GM03348 (cell line): Measurements from ENCODE around the gene FMO1.
A peak's percentile ranks its signal among the peaks of the same experiment; 100 is the strongest.
"Not testable (repeated sequence)": the region's sequence is repeated elsewhere in the genome, so short reads cannot be mapped to it uniquely, and the experiment has no call there.

Experiments used
- DNase-seq: peaks from one replicate; pipeline ENCODE4 v3.0.0; 2012; ENCODE audit warnings: low spot score

The FMO1 gene

GRCh38 chr1:171233183-171233582, 15.1 kb upstream of the FMO1 start:
- no peak for DNase-seq

DNA sequence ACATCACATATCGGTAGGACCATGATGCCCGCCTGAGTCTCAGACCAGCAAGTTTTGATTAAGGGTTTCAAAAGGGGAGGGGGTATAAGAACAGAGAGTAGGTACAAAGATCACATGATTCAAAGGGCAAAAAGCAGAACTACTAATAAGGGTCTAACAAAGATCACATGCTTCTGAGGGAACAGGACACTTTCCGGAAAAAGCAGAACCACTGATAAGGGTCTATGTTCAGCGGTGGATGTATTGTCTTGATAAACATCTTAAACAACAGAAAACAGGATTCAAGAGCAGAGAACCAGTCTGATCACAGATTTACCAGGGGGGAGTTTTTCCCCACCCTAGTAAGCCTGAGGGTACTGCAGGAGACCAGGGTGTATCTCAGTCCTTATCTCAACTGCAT, 12.1 kb upstream of the FMO1 start:
- DNase-seq, result not testable (repeated sequence)

- DNase-seq, result no peak
These were observed 4.4 kb upstream of the FMO1 start for GRCh38 chr1:171243878-171244277.

DNA sequence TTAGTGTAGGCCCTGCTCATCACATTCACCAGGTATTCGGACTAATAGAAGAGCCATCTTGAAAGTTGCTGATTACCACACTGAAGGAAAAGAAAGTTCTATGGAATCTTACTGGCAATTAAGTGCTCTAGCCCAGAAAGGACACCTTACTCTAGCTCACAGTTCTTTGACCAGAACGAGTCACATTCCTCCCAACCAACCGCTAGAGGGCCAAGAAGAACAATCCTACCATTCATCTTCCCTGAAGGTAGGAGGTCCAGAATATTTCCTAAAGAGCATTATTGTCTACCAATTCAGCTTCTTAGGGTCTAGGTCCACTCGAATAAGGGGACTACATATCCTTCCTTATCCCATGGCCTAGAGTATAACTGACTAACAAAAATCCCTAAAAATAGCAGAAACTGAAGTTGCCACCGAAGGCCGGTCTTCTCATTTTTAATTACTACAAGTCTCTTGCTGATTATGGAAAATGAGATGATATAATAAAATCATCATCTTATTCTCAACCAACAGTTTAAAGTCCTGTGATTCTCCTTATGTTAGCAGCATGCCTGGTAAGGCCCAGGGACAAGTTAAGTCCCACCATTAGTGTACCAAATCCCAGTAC, 2.7 kb upstream of the FMO1 start:
- peak; percentile 53 for DNase-seq

DNA sequence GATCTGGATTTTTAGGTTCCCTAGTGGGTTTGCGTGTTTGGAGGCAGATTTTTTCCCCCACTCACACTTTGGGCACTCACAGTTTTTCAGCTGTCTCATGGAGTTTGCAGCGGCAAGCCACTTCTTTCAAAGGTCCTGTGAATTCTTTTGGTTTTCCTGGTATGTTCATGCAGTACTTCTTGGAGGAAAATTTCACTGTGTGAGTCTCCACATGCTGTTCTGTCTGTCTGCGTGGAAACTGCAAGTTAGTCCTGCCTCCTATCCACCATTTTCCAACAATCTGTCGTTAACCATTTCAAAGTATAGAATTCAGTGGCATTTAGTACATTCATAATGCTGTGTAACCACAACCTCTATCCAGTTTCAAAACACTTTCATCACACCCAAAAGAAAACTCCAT, 793 bp upstream of the FMO1 start:
- no peak for DNase-seq

DNA sequence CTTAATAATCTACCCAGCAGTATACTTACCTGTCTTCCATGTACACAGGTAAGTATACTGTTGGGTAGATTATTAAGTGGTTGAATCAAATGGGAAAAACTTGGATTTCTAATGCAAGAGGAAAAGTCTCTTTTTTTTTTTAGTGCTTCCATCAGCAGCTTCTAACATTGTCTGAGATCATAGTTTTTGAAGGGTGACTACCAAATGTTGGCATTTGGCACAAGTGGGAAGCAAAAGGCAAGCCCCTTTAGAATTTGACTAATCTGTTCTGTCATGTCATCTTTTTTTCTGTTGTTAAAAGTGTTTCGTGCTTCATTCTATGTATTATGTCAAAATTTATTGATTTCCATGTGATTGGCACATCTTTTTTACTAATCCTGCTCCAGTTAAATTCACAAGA, 547 bp downstream of the FMO1 start:
- DNase-seq, result no peak

DNA sequence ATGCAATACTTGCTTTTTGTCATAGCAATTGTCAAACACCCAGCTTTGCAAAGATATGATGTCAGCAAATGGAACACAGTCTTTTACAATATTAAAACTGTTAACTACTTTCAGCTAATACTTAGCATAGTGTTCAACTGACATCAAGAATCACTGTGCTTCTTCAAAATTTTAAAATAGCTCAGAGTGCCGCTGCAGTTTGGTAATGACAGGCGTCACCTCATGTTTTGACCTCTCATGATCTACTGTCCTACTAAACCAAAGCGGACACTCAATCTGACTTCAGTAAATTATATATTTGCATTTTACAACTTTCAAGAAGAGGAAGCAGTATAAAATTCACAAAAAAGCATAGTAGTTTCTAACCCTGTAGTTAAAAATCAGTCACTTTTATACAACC, 2.0 kb downstream of the FMO1 start:
- no peak for DNase-seq

- DNase-seq, result peak; percentile 60
These were observed 3.0 kb downstream of the FMO1 start for GRCh38 chr1:171251042-171251951.

DNA sequence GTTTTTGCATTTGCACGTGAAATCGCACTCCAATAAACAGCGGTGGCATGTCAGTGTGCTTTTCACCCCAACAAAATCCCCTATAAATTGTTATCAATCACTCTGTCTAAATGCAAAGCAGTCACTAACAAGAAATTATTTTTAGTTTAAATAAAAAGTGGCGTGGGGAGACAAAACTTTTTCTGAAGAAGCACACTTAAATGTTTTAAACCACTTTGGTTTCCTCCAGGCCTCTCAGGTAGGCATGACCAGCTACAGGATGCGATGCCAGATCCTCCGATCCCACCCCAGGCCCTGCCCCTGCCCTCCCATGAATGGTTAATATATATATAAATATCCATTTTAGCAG, 3.6 kb downstream of the FMO1 start:
- DNase-seq, result no peak

- DNase-seq, result no peak
These were observed 4.2 kb downstream of the FMO1 start for GRCh38 chr1:171252482-171252881.

GRCh38 chr1:171254859-171255258, 6.6 kb downstream of the FMO1 start:
- no peak for DNase-seq

- no peak for DNase-seq
These were observed 8.8 kb downstream of the FMO1 start for GRCh38 chr1:171256940-171257606.

DNA sequence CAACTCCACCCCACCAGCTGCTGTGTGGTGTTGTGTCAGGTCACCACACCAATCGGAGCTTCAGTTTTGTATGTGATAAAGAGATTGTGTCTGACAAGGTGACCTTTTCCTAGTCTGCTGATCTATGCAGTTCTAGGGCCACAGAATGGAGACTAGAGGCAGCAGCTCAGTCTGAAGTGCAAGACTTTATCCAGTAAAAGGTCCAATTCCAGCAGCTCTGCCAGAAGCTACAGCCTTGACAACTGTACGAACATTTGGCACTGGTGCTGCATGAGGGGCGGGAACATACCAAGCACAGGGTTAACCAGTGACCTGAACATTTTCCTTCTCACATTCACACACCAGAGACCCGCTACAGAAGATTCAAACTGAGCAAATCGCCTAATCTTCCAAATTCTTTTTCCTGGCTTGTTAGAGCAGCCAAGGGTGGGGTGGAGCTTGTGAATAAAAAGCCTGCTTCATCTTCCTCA, 9.3 kb downstream of the FMO1 start:
- DNase-seq, result no peak

DNA sequence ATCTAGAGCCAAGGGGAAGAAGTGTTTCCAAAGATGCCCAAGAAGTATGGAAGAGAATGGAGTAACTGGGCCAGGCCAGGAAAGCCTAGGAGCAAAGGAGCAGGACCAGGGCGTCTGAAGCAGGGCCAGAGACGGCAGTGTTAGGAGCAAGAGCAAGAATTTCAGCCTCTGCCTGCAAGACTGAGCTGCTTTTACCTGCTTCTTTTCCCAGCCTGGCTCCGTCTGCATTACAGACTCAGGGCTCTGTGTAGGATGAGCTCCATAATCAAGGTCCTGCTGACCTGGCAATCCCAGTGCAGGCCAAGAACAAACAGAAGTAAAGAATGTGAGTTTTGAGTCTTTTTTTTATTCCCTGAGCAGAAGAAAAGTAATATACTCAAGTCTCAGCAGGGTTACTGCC, 10.1 kb downstream of the FMO1 start:
- DNase-seq, result no peak

- no peak for DNase-seq
These were observed 10.6 kb downstream of the FMO1 start for GRCh38 chr1:171258943-171259342.

DNA sequence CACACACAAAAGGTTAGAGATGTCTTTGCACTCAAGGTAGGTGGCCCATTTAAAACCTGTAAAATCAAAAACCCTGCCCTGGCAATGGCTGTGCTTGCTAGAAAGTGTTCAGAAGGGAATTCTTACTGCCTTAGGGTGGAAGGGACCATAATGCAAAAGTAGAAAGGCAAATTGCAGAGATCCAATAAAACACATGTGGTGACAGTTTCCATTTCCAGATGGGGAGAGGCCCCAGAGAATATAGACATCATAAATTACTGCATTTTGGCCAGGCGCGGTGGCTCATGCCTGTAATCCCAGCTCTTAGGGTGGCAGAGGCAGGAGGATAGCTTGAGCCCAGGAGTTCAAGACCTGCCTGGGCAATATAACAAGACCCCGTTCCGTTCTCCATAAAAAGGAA, 13.0 kb downstream of the FMO1 start:
- DNase-seq, result no peak

DNA sequence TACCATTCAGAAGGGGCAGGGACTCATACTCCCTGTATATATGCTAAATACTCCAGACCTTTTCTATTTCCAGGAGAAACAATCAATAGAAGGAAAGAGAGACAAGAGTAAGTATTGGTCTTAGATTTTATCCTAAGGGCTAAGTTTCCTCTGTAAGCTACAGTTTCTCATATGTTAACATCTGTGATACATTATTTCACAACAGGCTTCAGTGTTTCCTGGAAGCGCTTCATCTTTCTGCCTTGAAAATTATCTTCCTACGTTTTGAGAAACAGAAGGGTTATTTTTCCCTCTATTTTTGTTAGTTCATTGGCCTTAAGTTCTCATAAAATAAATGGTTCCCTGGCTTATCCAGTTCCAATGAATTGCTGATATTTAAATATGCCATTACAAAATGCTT, 15.6 kb downstream of the FMO1 start:
- peak; percentile 30 for DNase-seq

DNA sequence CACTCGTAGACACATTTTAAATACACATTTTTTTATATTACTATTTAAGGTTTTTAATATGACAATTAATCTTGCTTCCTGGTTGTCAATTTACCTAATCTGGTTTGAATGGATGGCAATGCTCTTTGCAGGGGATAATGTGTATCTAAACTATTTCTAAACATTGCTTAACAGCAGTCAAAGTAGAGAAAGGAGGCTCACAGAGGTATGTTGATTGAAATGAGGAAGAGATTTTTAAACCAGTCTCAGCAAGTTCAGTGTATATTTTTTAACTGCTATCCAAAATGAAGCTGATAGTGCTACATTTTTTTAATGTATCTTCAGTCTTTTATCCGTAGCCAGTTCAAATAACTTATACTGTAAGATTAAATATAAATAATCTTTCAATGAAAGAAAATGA, 17.4 kb downstream of the FMO1 start:
- no peak for DNase-seq

- no peak for DNase-seq
These were observed 18.6 kb downstream of the FMO1 start for GRCh38 chr1:171266930-171267329.

DNA sequence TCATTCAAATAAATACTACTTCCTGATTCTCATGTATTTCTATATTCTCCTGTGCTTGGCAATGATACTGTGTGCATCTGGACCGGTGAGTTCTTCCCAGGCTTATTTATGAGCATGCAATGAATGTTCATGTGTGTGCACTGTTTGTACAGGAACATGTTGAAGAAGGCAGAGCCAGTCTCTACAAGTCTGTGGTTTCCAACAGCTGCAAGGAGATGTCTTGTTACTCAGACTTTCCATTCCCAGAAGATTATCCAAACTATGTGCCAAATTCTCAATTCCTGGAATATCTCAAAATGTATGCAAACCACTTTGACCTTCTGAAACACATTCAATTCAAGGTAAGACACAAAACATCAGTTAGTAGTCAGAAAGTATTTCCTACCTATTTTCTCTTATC, 19.1 kb downstream of the FMO1 start:
- DNase-seq, result no peak

DNA sequence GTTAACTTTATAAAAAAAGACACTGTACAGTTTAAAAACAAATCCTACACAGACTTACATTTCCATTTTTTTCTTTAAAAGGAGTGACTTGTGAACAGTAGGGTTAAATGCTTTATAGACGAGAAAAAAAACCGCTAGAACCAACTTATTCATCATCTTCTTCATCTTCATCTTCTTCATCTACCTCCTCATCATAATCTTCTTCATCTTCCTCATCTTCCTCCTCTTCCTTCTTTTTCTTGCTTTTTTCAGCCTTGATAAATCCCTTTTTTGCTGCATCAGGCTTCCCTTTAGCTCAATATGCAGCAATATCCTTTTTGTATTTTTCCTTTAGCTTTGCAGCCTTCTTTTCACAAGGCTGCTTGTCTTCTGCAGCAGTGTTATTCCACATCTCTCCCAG, 22.5 kb downstream of the FMO1 start:
- no peak for DNase-seq

- DNase-seq, result no peak
These were observed 29.2 kb downstream of the FMO1 start for GRCh38 chr1:171277534-171277933.

DNA sequence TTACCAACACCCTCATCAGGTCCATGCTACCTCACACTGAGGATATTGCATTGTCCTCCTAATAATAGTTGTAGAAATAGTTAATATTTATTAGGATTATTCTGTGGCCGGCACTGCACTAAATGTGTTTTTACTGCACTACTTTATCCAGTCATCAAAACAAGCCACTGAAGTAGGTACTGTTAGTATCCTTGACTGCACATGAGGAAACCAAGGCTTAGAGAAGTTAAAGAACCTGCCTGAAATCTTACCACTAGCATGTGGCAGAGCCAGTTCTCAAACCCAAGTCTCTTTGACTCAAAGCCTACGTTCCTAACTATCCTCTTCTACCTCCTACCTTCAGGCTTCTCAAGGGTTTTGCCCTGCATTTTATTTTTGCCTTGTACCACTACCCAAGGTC, 30.9 kb downstream of the FMO1 start:
- no peak for DNase-seq
